ENCODE data around the gene VWA7.

DNA sequence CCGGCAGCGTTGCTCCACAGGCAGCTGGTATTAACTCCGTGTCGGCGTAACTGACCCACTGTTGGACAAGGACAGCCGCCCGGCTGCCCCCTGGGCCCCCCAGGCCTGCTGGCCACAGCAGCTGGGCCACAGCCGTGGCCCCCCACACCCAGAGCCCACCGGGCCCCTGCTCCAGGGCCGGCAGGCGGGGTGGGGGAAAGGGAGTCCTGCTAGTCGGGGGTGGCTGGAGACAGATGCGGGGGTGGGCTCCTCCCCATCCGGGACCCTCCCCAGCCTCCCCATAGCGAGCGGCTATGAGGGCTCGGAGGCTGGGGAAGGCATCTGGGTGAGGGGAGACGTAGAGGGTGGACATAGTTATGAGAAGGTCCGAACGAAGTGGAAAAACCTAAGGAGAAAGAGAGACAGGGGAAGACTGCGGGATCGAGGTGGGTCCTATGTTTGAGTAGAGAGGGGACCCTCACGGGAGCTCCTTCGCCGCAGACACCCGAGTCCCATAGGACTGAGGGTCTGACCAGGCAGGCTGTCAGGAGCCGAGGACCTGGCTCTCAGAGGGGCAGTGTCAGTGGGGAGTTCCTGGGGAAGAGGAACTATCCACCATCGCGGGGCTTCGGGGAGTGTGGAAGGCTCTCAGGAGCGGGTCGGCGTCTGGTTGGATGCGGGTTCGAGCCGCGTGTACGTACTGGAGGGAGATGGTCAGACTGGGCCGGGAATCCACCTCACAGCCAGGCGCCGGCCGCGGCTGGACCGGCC is 17.9 kb upstream of the VWA7 start:
- TF ChIP-seq SUZ12 (IDR thresholded peaks at IDR 0.05; ENCODE audit: extremely low read depth, insufficient read depth, insufficient read length) (no peak), YY1 (IDR thresholded peaks at IDR 0.05; ENCODE audit: insufficient read depth, insufficient read length) (no peak), ZNF274 (IDR thresholded peaks at IDR 0.05; ENCODE audit: low read depth, low read length) (no peak)
